WTC11 (cell line): ENCODE data around the gene KRT79. TPM values are rescaled to one million over a fixed set of nuclear protein-coding genes. Genes with fewer than 3 reads are reported as not detected.

ENCODE experiments used
- ATAC-seq: fragments of 200-7000 bp; cut with Tn5 transposase; 2 replicates; pipeline ENCODE4 v1.10.0; 2021; ENCODE audit warnings: mild to moderate bottlenecking, moderate library complexity
- CTCF ChIA-PET: fragments of 300-600 bp; sonication (Branson Sonifier 250); formaldehyde crosslinking; loops from one replicate; lab custom pipeline; 2021; ENCODE audit warnings: antibody characterized with exemption; lab: Charles Lee
- POLR2A ChIA-PET: fragments of 350-600 bp; sonication (Branson Sonifier 250); formaldehyde crosslinking; loops from one replicate; lab custom pipeline; 2021; ENCODE audit warnings: antibody characterized with exemption; lab: Charles Lee
- DNase-seq: peaks from one replicate; pipeline ENCODE4 v3.0.0; 2021; ENCODE audit warnings: low spot score
- H3K27ac Mint-ChIP-seq: 2 replicates; pipeline ENCODE4 v1.8.0; 2021; ENCODE audit warnings: mixed read lengths
- H3K27me3 Mint-ChIP-seq: 2 replicates; pipeline ENCODE4 v1.8.0; 2021; ENCODE audit warnings: low read depth, mild to moderate bottlenecking, moderate library complexity, mixed read lengths
- H3K36me3 Mint-ChIP-seq: 2 replicates; pipeline ENCODE4 v1.8.0; 2021; ENCODE audit warnings: mixed read lengths
- H3K4me1 Mint-ChIP-seq: 2 replicates; pipeline ENCODE4 v1.8.0; 2022; ENCODE audit warnings: mixed read lengths
- H3K4me3 Mint-ChIP-seq: 2 replicates; pipeline ENCODE4 v1.8.0; 2021; ENCODE audit warnings: mild to moderate bottlenecking, moderate library complexity, mixed read lengths
- H3K9me3 Mint-ChIP-seq: 2 replicates; pipeline ENCODE4 v1.8.0; 2021; ENCODE audit warnings: mixed read lengths
- AFF4 ChIP-seq: sonication (generic); formaldehyde crosslinking; IDR thresholded peaks from 2 replicates; pipeline ENCODE4 v1.8.1; 2023; ENCODE audit warnings: mild to moderate bottlenecking, missing genetic modification reagents, borderline replicate concordance
- AR ChIP-seq: fragments of 250-450 bp; sonication (Bioruptor Pico); IDR thresholded peaks from 2 replicates; pipeline ENCODE4 v1.9.0; 2021; ENCODE audit warnings: mild to moderate bottlenecking
- ARID4B ChIP-seq: sonication (generic); formaldehyde crosslinking; IDR thresholded peaks from 2 replicates; pipeline ENCODE4 v1.8.0; 2023; ENCODE audit warnings: missing genetic modification reagents, mild to moderate bottlenecking, borderline replicate concordance
- EMX1 ChIP-seq: fragments of 250-450 bp; sonication (Bioruptor Pico); IDR thresholded peaks from 2 replicates; pipeline ENCODE4 v1.8.0; 2021; ENCODE audit warnings: mild to moderate bottlenecking
- MAX ChIP-seq: sonication (generic); formaldehyde crosslinking; IDR thresholded peaks from 2 replicates; pipeline ENCODE4 v1.8.0; 2022; ENCODE audit warnings: mild to moderate bottlenecking, missing genetic modification reagents
- NR2C2 ChIP-seq: sonication (generic); formaldehyde crosslinking; IDR thresholded peaks from 2 replicates; pipeline ENCODE4 v1.8.0; 2022; ENCODE audit warnings: mild to moderate bottlenecking, missing genetic modification reagents
- TEAD4 ChIP-seq: sonication (generic); formaldehyde crosslinking; IDR thresholded peaks from 2 replicates; pipeline ENCODE4 v1.8.0; 2022; ENCODE audit warnings: mild to moderate bottlenecking, missing genetic modification reagents
- TP53 ChIP-seq: sonication (generic); formaldehyde crosslinking; IDR thresholded peaks from 2 replicates; pipeline ENCODE4 v1.8.1; 2023; ENCODE audit warnings: mild to moderate bottlenecking, missing genetic modification reagents
- ZBTB43 ChIP-seq: sonication (generic); formaldehyde crosslinking; IDR thresholded peaks from 2 replicates; pipeline ENCODE4 v1.8.1; 2023; ENCODE audit warnings: mild to moderate bottlenecking, missing genetic modification reagents
- ZNF219 ChIP-seq: sonication (generic); formaldehyde crosslinking; IDR thresholded peaks from 2 replicates; pipeline ENCODE4 v1.8.0; 2023; ENCODE audit warnings: missing genetic modification reagents, mild to moderate bottlenecking, borderline replicate concordance
- ZNF263 ChIP-seq: sonication (generic); formaldehyde crosslinking; IDR thresholded peaks from 2 replicates; pipeline ENCODE4 v1.8.1; 2022; ENCODE audit warnings: low read depth, mild to moderate bottlenecking, moderate library complexity, missing genetic modification reagents
- ZNF423 ChIP-seq: fragments of 250-450 bp; sonication (Bioruptor Pico); IDR thresholded peaks from 2 replicates; pipeline ENCODE4 v2.1.2; 2022; ENCODE audit warnings: mild to moderate bottlenecking, moderate library complexity
- ZNF512 ChIP-seq: sonication (generic); formaldehyde crosslinking; IDR thresholded peaks from 2 replicates; pipeline ENCODE4 v1.8.1; 2022; ENCODE audit warnings: missing genetic modification reagents, borderline replicate concordance
- ZNF532 ChIP-seq: fragments of 250-450 bp; sonication (Bioruptor Pico); IDR thresholded peaks from 2 replicates; pipeline ENCODE4 v1.9.0; 2021; ENCODE audit warnings: mild to moderate bottlenecking, borderline replicate concordance
- ZNF671 ChIP-seq: fragments of 250-450 bp; sonication (Bioruptor Pico); IDR thresholded peaks from 2 replicates; pipeline ENCODE4 v1.8.0; 2021; ENCODE audit warnings: mild to moderate bottlenecking
- total RNA-seq: library from RNA; stranded (reverse); gene quantifications from 3 replicates; pipeline ENCODE4 v1.2.3, GENCODE V29; 2021

KRT79 gene
- total RNA-seq, 1 experiment from 2014 or later = not detected

- TF ChIP-seq ZNF532 (no peak), MAX (CRISPR knock-in tag) (no peak), EMX1 (CRISPR knock-in tag) (no peak)
These were observed 14.6 kb upstream of the KRT79 start, which contains the start of gene KRT78 (continued) for GRCh38 chr12:52848661-52849255.

GRCh38 chr12:52847335-52848102 lies 13.4 kb upstream of the KRT79 start:
- H3K4me3 Mint-ChIP-seq = no peak overlapping the region
- H3K9me3 Mint-ChIP-seq = no peaks in the 10 kb centered on the region
- H3K27me3 Mint-ChIP-seq = no peaks in the 10 kb centered on the region; the same call in 1 of the 2 replicates
- no peak for DNase-seq
- ChIA-PET POLR2A (no interaction called here), CTCF (interaction anchor here (0.9 to 1.4 kb wide), 2 partner anchors 18 to 23 kb away, joined by 3 read pairs; no protein-coding TSS in a partner anchor)
- H3K36me3 Mint-ChIP-seq = no peaks in the 10 kb centered on the region
- no peaks in the 10 kb centered on the region for H3K4me1 Mint-ChIP-seq
- no peak for ATAC-seq
- H3K27ac Mint-ChIP-seq = no peak overlapping the region
- no peak for TF ChIP-seq NR2C2 (CRISPR knock-in tag)
- TF ChIP-seq ARID4B (CRISPR knock-in tag) = no peak
- TF ChIP-seq ZNF423 (CRISPR knock-in tag) = no peak
- TF ChIP-seq TEAD4 (CRISPR knock-in tag) = no peak
- TF ChIP-seq ZNF219 = no peak
- TF ChIP-seq ZBTB43 = no peak
- TF ChIP-seq AR (CRISPR knock-in tag) = no peak
- TF ChIP-seq TP53 = no peak
- no peak for TF ChIP-seq ZNF671
- TF ChIP-seq ZNF263 (CRISPR knock-in tag) = no peak
- no peak for TF ChIP-seq AFF4 (CRISPR knock-in tag)
- no peak for TF ChIP-seq ZNF512 (CRISPR knock-in tag)
